Stimulated activated naive CD8-positive, alpha-beta T cell treated with anti-CD3 and anti-CD28 coated beads, Interleukin-15, Interleukin-2, amounts not matched to agents 100 ng/mL and 50 ng/mL, for 24 hours (primary cell): Measurements from ENCODE around the gene MAGI3.
"Not testable (repeated sequence)": the region's sequence is repeated elsewhere in the genome, so short reads cannot be mapped to it uniquely, and the experiment has no call there.

Source experiments
- H3K27ac Mint-ChIP-seq: one replicate; pipeline ENCODE4 v1.8.0; 2021; ENCODE audit warnings: mild to moderate bottlenecking, mixed read lengths
- H3K27me3 Mint-ChIP-seq: one replicate; pipeline ENCODE4 v1.8.0; 2021; ENCODE audit warnings: mixed read lengths
- H3K36me3 Mint-ChIP-seq: one replicate; pipeline ENCODE4 v1.8.0; 2021; ENCODE audit warnings: low read depth, mixed read lengths
- H3K4me1 Mint-ChIP-seq: one replicate; pipeline ENCODE4 v1.8.0; 2021; ENCODE audit warnings: low read depth, mixed read lengths
- H3K4me3 Mint-ChIP-seq: one replicate; pipeline ENCODE4 v1.8.0; 2021; ENCODE audit warnings: mild to moderate bottlenecking, mixed read lengths
- H3K9me3 Mint-ChIP-seq: one replicate; pipeline ENCODE4 v1.8.0; 2021; ENCODE audit warnings: mixed read lengths

MAGI3 gene

DNA sequence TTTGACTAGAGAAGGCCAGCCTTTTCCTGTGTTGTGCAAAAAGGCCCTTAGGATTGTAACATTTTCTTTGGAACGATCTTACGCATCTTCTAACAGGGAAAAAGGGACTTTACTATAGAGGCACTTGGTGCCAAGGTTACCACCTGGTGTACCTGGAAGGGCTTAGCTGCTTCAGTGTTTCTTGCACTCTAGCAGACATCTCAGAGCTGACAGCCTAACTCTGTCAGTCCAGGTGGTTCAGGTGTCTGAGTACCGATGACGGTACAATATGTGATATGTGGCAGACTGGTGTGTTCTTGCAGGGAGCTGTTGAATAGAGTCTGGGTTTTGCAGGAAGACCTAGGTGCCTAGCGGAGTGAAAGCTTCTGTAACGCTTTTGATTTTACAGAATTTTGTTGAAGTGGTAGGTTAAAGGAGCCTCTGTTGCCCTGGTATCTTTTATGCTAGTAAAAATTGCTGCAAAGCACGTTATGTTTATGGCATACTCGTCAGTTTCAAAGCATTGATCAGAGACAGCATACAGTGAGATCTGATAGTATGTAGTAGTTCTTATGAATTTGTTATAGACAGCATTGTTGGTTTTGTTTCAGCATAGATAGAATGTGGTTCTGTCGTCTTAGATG, 1.4 kb downstream of the MAGI3 start:
- Mint-ChIP-seq H3K4me3 (peak overlapping the region; percentile 91), H3K27me3 (peaks cover 56% of the 10 kb centered on the region), H3K36me3 (no peaks in the 10 kb centered on the region), H3K4me1 (peaks cover 22% of the 10 kb centered on the region), H3K27ac (no peak overlapping the region), H3K9me3 (peaks cover 4% of the 10 kb centered on the region)

DNA sequence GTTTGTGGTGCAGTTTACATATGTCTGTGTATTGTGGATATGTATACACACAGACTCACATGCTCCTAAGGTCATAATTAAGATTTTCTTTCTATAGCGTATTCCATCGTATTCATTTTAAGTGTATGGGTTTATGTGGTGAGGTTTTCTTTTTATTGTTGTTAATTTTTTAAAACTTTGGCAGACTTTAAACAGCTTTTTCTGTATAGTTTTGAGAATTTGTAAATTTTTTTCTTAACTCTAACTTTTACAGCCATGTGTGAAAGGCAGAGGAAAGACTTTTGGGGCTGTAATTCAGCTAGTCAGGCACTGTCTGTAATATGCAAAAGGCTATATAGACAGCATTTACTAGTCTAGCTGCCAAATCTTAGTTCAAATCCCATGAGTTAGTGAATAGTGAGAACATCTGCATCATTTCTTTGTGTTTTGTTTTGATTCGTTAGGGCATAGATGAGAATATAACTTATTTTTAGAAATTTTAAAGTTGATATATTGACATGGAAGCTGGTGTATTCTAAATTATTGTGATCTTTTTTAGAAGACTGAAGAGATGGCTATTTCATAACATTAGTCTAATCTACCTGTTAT, 2.3 kb downstream of the MAGI3 start:
- H3K9me3 Mint-ChIP-seq, result peaks cover 4% of the 10 kb centered on the region
- peaks cover 61% of the 10 kb centered on the region for H3K27me3 Mint-ChIP-seq
- no peak overlapping the region for H3K4me3 Mint-ChIP-seq
- H3K4me1 Mint-ChIP-seq, result peaks cover 22% of the 10 kb centered on the region
- no peaks in the 10 kb centered on the region for H3K36me3 Mint-ChIP-seq
- H3K27ac Mint-ChIP-seq, result no peak overlapping the region

DNA sequence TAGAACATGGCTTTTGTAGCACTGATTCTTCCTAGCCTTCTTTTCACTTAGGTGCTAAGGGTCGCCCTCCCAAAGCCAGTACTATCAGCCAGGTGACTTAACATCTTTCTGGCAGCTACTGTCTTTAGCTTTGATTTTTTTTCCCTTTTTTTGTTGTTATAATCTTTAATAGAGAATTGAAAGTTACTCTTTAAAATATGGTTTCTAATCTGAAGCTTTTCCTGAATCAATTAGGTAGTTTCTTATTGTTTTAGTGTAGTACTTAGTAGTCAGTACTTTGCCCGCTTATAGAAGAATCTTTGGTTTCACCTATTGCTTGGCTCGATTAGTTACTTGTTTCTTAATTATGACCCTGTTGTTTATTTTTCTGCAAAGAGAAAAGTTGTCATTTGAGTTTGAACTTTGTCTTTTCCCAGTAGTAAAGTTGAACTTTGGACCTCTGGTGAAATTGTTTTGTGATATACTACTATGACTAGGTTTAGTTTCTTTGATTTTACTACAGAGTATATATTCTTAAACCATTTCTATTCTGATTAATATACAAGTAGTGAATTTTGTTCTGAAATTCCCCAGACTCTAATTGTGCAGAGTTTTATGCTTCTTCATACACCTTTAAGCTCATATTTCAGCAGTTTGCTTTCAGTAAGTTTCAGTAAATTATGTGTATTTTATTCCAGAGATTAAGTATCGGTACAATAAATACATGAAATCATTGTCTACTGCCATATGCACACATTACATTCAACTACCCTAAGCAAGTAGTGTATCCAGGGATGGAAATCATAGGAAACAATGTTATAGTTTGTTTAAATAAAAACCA, 3.9 kb downstream of the MAGI3 start:
- Mint-ChIP-seq H3K9me3 (no peaks in the 10 kb centered on the region), H3K27ac (no peak overlapping the region), H3K36me3 (no peaks in the 10 kb centered on the region), H3K4me1 (peaks cover 14% of the 10 kb centered on the region), H3K27me3 (peaks cover 62% of the 10 kb centered on the region), H3K4me3 (no peak overlapping the region)

DNA sequence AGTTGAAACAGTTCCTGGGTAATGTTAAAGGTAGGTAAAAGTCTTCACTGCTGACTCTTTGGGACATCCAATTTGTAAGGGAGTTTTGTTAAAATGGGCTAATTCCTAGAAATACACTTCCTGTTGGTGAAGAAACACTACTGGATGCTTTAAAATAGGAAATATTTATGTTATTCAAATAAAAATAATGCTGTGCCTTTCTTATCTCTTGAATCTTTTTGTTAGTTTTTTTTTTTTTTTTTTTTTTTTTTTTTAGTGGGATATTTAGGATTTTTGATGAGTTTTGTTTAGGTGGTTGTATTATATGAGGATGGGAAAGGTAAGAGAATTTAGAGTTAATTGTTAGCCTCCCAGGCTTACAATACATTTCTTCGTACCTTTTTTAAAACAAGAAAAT, 4.5 kb downstream of the MAGI3 start:
- H3K27me3 Mint-ChIP-seq, result peaks cover 59% of the 10 kb centered on the region
- H3K4me3 Mint-ChIP-seq, result no peak overlapping the region
- no peaks in the 10 kb centered on the region for H3K36me3 Mint-ChIP-seq
- H3K9me3 Mint-ChIP-seq, result no peaks in the 10 kb centered on the region
- no peak overlapping the region for H3K27ac Mint-ChIP-seq
- H3K4me1 Mint-ChIP-seq, result peaks cover 9% of the 10 kb centered on the region

DNA sequence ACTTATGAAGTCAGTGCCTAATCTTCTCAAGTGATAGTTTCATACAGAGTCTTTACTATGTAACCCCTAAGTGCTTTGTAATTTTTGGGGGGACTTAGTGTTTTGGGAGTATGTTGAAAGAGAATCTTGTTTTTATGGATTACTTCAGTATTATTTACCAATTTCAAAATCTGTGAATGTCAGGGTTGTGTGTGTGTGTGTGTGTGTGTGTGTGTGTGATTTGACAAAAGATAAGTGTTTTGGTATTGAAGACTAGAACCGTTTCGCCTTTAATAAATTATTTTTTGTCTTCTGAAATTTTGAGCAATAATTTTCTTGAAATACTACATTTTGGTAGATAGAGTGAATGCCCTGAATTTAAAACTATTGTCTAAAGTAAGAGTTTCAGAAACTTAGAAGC, 5.8 kb downstream of the MAGI3 start:
- Mint-ChIP-seq H3K27ac (no peak overlapping the region), H3K36me3 (no peaks in the 10 kb centered on the region), H3K27me3 (peaks cover 59% of the 10 kb centered on the region), H3K9me3 (no peaks in the 10 kb centered on the region), H3K4me3 (no peak overlapping the region), H3K4me1 (peaks cover 9% of the 10 kb centered on the region)

DNA sequence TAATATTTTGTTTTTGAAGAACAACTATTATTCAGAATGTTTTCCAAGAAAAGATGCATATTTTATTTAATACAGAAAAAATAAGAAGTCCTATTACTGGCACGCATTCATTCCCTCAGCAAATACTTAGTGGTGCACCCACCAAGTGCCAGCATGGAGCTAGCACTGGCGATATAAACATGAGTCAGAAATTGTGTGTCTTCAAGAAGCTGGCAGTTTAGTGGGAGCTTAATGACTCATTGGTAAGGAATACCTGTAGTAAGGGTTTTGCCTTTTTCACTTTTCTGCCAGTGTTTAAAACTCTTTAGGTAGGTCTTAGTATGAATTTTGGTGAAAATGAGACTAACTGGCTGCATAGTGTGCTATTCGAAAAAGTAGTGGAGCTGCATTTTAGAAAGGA, 6.3 kb downstream of the MAGI3 start:
- no peak overlapping the region for H3K27ac Mint-ChIP-seq
- no peaks in the 10 kb centered on the region for H3K9me3 Mint-ChIP-seq
- peaks cover 5% of the 10 kb centered on the region for H3K4me1 Mint-ChIP-seq
- no peaks in the 10 kb centered on the region for H3K36me3 Mint-ChIP-seq
- peaks cover 59% of the 10 kb centered on the region for H3K27me3 Mint-ChIP-seq
- no peak overlapping the region for H3K4me3 Mint-ChIP-seq

DNA sequence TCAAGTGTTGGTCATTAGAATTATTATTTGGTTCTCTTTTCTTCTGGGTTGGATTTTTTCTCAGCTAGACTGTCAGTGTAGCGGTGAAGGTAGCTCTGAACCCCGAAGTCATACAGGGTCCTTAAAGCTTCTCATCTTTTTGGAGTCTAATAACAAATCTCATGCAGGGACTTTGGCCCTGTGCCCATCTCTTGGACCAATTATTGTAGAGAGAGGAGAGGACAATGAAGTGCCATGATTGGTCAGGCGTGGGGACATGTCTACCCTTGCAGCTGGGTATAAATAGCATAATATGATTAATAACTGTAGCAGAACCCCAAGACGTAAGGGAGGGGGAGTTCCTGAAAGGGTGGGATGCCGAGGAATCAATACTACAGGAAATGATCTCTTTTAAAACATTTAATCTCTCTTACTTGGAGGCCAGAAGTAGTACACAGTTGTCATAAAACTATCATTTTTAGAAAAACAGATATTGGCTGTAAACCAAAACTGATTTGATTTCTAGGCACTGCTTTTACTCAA, 8.8 kb downstream of the MAGI3 start:
- peaks cover 39% of the 10 kb centered on the region for H3K27me3 Mint-ChIP-seq
- H3K4me1 Mint-ChIP-seq, result no peaks in the 10 kb centered on the region
- H3K27ac Mint-ChIP-seq, result no peak overlapping the region

DNA sequence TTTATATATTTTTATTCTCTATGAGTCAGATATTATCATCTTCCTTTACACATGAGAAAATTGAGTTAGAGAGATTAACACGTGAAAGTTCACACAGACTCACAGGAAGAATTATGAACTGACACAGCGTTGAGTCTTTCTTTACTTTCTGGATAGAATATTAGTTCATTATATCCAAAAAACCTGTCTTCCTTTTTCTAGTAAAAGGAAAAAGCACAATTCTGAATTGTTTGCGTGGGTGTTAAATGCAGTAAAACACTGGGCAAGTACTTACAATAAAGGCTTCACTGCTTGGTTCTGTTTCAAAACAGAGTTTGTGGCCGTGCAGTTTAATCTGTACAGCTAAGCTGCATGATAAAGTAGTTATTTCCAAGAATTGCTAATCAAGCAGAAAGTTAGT, 10.8 kb downstream of the MAGI3 start:
- H3K36me3 Mint-ChIP-seq, result no peaks in the 10 kb centered on the region
- no peaks in the 10 kb centered on the region for H3K9me3 Mint-ChIP-seq
- peaks cover 31% of the 10 kb centered on the region for H3K27me3 Mint-ChIP-seq
- H3K4me1 Mint-ChIP-seq, result no peaks in the 10 kb centered on the region
- H3K4me3 Mint-ChIP-seq, result no peak overlapping the region
- H3K27ac Mint-ChIP-seq, result no peak overlapping the region

More for the DNA sequence above, 8.8 kb downstream of the MAGI3 start:
- no peak overlapping the region for H3K4me3 Mint-ChIP-seq
- no peaks in the 10 kb centered on the region for H3K9me3 Mint-ChIP-seq
- no peaks in the 10 kb centered on the region for H3K36me3 Mint-ChIP-seq

DNA sequence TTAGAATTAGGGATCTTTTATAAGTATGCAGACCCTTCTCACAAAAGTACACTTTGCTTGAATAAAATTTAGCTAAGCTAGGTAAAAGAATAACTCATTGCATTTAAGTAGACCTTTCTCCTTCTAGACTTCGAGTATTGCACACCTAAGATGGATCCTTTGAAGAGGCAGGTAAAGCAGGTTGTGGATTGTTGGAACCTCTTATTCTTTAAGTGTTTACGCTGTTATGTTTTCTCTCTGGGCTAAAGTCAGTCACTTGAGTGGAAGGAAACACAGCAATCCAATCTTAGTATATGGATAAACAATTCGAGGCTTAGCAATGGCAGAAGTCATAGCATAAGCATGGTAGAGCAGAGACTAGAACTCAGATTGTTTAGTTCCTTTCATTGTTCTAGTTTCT, 11.4 kb downstream of the MAGI3 start:
- Mint-ChIP-seq H3K4me3 (no peak overlapping the region), H3K9me3 (no peaks in the 10 kb centered on the region), H3K27ac (no peak overlapping the region), H3K27me3 (peaks cover 26% of the 10 kb centered on the region), H3K4me1 (no peaks in the 10 kb centered on the region), H3K36me3 (no peaks in the 10 kb centered on the region)

DNA sequence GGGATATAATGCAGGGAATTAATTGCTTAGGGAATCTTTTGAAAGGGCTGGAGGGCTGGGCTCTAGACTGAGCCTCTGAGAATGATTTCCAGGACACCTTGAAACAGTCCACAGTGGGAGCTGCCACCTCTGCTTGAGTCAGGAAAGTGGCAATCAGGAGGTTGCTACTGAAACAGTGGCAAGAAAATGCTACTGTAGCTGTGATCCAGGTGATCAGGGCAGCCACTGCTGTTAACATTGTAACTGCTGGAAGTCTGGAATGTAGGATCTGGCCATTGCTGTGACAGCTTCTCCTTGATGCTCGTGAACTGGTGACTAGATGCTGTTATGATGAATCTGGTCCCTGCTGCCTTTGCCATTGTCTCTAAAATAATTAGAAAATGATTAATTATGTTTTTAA, 12.8 kb downstream of the MAGI3 start:
- no peaks in the 10 kb centered on the region for H3K36me3 Mint-ChIP-seq
- H3K4me3 Mint-ChIP-seq, result no peak overlapping the region
- H3K27me3 Mint-ChIP-seq, result peaks cover 19% of the 10 kb centered on the region
- no peak overlapping the region for H3K27ac Mint-ChIP-seq
- no peaks in the 10 kb centered on the region for H3K9me3 Mint-ChIP-seq
- no peaks in the 10 kb centered on the region for H3K4me1 Mint-ChIP-seq

DNA sequence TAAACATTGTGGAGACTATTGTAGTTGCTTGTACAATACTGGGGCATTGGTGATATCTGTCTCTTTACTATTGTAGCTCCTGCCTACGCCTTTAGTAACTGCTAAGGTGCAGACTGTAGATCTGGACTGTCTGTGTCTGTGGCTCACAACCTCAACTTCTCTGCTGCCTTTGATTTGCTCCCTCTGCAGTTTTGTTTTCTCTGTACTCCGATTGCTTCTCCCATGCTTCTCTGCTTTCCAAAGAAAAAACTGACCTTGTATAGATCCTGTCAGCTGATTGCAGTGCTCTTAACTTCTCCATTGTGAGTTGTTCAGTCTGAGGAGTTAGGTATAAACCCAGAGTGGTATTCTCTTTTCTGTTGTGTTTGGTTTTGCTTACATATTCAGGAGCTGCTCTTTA, 15.3 kb downstream of the MAGI3 start:
- H3K36me3 Mint-ChIP-seq, result no peaks in the 10 kb centered on the region
- no peaks in the 10 kb centered on the region for H3K4me1 Mint-ChIP-seq
- H3K4me3 Mint-ChIP-seq, result no peak overlapping the region
- H3K27ac Mint-ChIP-seq, result no peak overlapping the region
- H3K9me3 Mint-ChIP-seq, result no peaks in the 10 kb centered on the region
- H3K27me3 Mint-ChIP-seq, result peaks cover 8% of the 10 kb centered on the region

DNA sequence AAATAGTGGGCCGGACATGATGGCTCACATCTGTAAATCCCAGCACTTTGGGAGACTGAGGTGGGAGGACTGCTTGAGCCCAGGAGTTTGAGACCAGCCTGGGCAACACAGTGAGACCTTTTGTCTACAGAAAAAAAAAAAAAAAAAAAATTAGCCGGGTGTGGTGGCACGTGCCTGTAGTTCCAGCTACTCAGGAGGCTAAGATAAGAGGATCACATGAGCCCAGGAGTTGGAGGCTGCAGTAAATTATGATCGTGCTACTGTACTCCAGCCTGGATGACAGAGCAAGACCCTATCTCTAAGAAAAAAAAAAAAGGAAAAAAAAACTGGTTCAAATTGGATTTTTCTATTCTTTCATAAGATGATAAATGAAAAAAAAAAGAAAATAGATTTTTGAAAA, 15.8 kb downstream of the MAGI3 start:
- not testable (repeated sequence) for H3K9me3 Mint-ChIP-seq, H3K27me3 Mint-ChIP-seq, H3K36me3 Mint-ChIP-seq, H3K27ac Mint-ChIP-seq, H3K4me3 Mint-ChIP-seq, H3K4me1 Mint-ChIP-seq

DNA sequence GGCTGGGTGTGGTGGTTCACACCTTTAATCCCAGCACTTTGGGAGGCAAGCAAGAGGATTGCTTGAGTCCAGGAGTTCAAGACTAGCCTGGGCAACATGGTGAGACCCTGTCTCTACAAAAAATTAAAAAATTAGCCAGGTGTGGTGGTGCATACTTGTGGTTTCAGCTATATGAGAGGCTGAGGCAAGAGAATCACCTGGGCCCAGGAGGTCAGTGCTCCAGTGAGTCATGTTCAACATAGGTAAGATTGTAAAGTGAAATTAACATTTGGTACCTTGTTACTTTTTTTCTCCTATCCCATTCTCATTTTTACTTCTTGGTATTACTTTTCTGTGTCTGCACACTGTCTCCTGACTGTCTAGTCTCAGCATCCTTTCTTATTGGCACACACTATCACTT, 19.0 kb downstream of the MAGI3 start:
- peaks cover 4% of the 10 kb centered on the region for H3K27me3 Mint-ChIP-seq
- no peaks in the 10 kb centered on the region for H3K36me3 Mint-ChIP-seq
- no peaks in the 10 kb centered on the region for H3K9me3 Mint-ChIP-seq
- no peaks in the 10 kb centered on the region for H3K4me1 Mint-ChIP-seq
- no peak overlapping the region for H3K4me3 Mint-ChIP-seq
- no peak overlapping the region for H3K27ac Mint-ChIP-seq

DNA sequence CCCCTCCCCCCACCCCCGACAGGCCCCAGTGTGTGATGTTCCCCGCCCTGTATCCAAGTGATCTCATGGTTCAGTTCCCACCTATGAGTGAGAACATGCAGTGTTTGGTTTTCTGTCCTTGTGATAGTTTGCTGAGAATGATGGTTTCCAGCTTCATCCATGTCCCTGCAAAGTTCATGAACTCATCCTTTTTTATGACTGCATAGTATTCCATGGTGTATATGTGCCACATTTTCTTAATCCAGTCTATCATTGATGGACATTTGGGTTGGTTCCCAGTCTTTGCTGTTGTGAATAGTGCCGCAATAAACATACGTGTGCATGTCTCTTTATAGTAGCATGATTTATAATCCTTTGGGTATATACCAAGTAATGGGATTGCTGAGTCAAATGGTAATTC, 21.7 kb downstream of the MAGI3 start:
- H3K27ac Mint-ChIP-seq, H3K9me3 Mint-ChIP-seq, H3K4me3 Mint-ChIP-seq, H3K4me1 Mint-ChIP-seq, H3K27me3 Mint-ChIP-seq, H3K36me3 Mint-ChIP-seq: not testable (repeated sequence)

DNA sequence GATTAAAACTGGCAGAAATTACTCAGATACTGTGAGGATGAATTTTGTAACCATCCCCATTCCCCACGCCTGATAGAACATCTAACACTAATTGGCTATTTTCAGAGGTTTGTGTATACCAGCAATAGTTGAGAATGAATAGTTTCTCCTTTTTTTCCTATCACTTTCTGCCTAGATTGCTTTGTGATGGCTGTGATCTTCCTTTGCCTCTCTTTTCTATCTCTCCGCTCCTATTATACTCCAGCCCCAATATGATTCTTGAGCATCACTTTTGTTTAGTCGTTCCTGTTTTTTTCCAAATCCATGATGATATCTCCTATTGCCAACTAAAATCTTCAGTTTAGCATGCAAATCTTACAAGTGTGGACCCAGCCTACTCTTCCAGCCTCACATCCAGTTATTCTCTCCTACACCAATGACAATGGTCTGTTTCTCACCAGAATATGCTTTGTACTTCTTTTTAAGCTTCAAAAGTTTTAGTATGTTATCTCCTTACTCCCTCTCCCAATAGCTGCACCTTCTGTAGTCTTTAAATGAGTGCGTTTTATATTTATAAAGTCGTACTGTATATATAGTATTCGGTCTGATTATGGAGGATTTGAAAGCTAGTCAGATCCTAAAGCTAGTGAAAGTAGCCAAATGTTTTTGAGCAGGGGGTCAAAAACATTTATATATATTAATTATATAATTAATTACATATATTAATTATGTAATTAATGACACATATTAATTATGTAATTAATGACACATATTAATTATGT, 25.2 kb downstream of the MAGI3 start:
- no peak overlapping the region for H3K27ac Mint-ChIP-seq
- no peaks in the 10 kb centered on the region for H3K4me1 Mint-ChIP-seq

More for the DNA sequence above, 25.2 kb downstream of the MAGI3 start:
- no peak overlapping the region for H3K4me3 Mint-ChIP-seq
- H3K9me3 Mint-ChIP-seq, result peaks cover 3% of the 10 kb centered on the region
- H3K36me3 Mint-ChIP-seq, result no peaks in the 10 kb centered on the region
- peaks cover 9% of the 10 kb centered on the region for H3K27me3 Mint-ChIP-seq
